HG03342 (cell line): Measurements from ENCODE around the gene SF3A2.
A peak's percentile ranks its signal among the peaks of the same experiment; 100 is the strongest.
"Not testable (repeated sequence)": the region's sequence is repeated elsewhere in the genome, so short reads cannot be mapped to it uniquely, and the experiment has no call there.

ENCODE experiments used
- ATAC-seq: cut with Tn5 transposase; IDR thresholded peaks from one replicate; pipeline ENCODE4 v1.9.1; 2021; ENCODE audit warnings: mild to moderate bottlenecking, moderate library complexity; ENCODE audit not compliant: unreplicated experiment

SF3A2 gene, protein sequence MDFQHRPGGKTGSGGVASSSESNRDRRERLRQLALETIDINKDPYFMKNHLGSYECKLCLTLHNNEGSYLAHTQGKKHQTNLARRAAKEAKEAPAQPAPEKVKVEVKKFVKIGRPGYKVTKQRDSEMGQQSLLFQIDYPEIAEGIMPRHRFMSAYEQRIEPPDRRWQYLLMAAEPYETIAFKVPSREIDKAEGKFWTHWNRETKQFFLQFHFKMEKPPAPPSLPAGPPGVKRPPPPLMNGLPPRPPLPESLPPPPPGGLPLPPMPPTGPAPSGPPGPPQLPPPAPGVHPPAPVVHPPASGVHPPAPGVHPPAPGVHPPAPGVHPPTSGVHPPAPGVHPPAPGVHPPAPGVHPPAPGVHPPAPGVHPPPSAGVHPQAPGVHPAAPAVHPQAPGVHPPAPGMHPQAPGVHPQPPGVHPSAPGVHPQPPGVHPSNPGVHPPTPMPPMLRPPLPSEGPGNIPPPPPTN

DNA sequence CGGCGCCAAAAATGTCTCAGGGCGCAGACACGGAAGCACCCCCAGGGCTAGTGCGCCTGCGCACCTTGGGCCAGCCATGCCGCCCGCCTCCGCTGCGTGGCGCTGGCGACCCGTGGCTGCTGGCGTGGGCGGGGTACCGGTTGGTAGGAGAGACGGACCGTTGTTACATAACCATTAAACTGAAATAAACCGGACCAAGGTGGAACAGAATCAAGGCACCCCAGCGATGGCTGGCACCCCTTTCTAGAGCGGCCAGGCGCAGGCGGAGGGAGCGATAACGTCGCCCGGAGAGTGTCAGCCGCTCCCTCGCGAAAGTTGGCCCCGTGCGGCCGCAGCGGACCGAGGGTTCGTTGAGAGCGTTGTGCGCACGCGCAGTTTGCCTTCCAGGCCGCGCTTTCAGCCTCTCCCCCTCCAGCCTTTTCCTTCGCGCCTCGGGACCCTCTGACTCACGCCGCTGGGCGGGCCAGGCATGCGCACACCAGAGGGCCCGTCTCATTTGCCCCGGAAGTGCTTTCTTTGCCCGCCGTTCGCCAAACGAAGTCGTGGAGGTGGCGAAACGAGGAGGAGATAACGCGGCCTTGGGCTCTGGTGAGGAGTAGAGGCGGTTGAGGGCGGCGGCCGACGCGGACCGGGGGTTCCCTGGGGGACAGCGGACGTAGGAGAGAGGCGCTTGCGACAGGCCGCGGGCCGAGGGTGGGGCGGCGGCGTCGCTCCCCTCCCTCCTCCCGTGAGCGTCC, at the start of gene SF3A2, which contains the start of gene PLEKHJ1:
Gene SF3A2, plus strand, starts transcription at position 511 of the 737 bp plus-strand sequence. CDS start 6,595 bp downstream, outside the sequence.
Gene PLEKHJ1, minus strand, starts transcription at position 16 of the 737 bp plus-strand sequence. CDS start 81 bp downstream, outside the sequence.
- ATAC-seq, result peak; percentile 65

DNA sequence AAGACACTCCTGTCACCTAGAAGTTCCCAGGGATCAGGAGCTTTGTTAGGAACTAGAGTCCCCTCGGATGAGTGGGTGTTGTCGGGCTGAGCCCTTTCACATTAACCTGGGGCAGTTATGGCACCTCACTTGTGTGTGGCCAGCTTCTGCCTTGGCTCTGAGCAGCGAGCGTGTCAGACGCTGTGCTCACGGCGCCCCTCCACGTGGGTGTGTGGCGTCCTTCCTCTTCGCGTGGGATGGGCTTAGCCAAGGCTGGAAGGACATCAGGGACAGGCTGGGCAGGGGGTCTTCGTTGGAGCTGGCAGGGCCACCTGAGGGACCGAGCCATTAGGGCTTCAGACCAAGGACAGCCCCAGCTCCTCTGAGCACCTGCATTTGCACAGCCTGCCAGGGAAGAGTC, 49.5 kb upstream of the SF3A2 start:
- no peak for ATAC-seq

DNA sequence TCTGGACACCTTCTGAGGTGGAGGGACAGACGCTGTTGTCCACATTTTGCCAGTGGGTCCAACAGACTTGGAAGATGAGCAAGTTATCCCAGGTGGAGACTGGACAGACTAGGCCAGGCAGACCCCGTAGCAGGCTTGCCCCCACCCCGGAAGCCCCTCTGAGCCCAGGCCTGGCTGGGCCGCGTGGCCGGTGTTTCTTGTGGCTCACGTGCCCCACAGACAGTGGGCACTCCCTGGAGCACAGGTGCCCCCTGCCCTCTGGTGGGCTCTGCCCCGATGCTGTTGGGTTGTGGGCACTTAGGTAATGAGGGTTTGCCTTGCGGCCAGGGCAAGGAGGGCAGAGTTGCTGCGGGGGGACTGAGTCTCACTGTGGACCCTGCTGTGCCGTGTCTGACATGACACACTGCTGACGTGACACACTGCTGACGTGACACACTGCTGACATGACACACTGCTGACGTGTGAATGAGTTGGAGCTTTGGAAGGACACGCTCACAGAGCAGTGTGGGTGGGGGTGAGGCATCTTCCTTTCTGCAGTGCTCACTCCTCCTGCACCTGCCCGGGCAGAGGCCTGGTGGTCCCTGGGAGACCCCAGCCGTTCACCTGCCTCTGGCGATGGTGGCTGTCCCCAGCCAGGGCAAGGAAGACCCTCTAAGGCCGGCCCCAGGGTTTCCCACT, 47.8 kb upstream of the SF3A2 start:
- ATAC-seq, result no peak

DNA sequence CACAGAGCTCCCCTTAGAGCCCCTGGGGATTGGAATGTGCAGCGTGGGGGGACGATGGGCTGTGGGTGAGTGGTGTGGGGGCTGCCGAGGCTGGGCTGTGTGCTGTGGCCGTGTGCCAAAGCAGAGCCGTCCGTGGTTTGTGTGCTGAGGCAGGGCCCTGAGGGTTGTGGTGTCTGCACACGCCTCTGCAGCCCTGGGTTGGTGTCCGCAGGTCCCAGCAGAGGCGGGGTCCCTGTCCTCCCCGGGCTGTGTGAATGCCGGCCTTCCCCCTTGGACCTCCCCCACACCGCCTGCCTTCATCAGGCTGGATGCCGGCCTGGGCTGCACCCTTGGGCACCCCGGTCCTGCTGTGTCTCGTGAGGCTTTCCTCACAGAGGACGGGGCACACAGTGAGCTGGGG, 46.7 kb upstream of the SF3A2 start:
- no peak for ATAC-seq

DNA sequence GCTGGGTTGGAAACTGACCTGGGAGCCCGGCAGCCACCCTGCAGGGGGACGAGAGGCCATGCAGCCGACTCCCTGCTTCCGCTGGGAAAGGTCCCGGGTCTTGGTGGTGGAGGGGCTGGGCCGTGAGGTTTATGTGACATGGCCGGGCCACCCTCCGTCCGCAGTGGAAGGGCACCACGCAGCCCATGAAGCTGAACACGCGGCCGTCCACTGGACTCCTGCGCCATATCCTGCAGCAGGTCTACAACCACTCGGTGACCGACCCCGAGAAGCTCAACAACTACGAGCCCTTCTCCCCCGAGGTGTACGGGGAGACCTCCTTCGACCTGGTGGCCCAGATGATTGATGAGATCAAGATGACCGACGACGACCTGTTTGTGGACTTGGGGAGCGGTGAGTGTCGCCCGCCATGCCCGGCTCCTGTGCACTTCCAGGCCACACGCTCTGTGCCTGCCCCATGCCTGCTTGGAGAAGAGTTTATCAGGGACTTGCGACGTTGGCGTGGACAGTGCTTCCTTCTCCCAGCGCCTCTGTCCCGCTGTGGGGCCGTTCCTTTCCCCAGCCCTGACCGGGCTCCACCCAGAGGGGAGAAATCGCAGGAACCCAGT, 45.7 kb upstream of the SF3A2 start:
- no peak for ATAC-seq

DNA sequence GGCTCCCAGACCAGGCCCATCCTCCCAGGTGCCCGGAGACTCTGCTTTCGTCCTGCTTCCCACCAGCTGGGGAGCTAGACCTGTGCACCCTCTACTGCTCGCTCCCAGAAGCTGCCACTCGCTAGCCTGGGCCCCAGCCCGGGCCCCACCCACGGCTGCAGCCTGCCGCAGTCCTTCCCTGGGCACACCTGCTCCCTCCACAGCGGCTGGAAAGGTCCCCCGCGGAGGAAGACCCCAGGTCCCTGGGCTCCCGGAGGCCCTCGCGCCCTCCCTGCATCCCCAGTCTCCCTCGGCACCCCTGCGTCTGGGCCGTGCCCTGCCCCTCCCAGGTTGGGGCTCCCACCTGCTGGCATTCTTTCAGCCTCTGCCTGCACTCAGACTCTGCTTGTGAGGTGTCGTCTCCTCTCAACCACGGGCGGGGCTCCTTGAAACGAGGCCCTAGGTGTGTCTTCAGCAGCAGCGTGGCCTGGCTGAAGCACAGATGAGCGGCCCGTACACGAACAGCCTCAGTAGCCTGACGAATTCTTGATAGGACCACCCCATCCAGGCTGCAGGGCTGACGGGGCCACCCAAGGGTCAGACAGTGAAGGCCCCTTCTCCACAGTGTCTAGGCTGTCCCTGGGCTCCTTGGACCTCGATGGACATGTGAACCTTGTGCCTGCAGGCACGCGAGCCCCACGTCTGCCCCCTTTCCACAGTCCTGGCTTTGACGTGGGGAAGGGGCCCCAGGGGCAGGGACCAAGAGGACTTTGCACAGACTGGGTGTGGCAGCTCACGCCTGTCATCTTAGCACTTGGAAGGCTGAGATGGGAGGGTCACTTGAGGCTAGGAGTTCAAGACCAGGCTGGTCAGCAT, 44.9 kb upstream of the SF3A2 start:
- ATAC-seq, result no peak

DNA sequence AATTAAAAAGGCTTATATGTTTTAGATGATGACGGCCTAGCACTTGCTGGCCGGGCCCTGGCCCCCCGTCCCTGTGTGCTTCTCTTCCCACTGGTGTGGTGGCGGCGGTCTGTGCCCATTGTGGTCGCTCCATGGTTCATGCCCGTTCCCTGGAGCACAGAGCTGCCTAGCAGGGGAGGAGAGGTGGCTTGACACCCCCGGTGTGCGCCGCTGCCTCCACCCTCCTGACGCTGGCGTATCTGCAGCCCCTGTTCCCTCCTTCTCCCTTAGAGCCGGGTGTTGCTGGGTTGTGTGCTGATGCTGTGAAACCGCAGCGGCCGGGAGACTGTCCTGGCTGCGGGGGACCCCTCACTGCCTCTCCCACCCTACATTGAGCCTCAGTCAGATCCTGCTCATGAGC, 43.8 kb upstream of the SF3A2 start:
- ATAC-seq, result no peak

DNA sequence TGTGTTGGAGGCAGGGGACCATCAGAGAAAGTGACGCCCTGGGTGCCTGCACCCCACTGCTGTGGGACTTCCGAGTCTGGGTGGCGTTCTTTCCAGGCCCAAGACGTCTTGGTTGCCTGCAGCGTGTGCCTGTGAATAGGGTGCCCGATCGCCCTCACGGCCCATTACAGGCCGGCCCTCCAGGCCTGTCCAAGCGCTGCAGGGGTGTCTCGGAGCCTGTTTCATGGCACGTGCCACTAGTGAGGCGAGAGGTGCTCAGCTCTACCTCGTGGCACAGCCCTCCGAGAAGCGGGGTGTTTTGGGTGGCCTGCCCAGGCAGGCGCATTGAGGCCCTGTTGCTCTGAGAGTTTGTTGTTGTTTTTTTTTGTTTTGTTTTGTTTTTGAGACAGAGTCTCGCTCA, 42.8 kb upstream of the SF3A2 start:
- ATAC-seq, result no peak

DNA sequence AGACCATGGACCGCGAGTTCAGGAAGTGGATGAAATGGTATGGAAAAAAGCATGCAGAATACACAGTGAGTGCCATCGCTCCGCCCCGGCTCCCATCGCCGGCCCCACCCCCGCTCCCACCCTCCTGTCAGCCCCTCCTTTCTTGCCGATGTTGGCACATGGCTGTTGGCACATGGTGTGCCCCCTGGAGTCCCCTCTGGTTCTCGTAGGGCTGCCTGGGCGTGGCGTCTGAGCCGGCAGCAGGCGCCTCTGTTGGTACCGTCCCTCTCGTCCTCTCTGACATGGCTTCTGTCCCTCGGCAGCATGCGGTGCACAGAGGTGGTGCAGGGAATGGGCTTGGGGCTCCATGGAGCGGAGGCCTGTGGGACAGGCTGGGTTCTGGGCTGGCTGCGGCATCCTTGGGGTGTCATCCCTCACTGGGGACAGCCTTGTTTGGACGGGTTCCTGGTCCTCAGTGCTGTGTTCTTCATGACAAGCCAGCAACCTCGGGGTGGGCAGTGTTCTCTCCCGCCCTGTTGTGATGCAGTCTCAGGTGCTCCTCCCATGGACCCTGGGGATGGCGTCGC, 42.0 kb upstream of the SF3A2 start:
- ATAC-seq, result no peak

DNA sequence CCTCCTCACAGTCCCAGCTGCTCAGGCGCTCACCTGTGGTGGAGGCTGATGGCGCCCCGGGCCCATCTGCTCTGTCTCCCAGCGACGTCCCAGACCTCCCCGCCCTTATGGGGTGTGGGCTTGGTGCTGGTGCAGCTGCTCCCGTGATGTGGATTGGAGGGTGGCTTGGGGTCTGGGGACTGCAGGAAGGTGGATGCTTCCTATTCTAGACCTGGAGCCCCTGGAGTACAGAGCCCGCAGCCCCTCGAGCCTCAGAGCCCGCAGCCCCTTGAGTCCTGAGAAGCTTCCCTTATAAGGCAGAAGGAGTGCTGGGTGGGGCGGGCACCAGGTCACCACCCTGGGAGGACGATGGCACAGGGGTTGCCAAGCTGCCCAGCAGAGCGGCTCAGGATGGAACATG, 41.3 kb upstream of the SF3A2 start:
- no peak for ATAC-seq

DNA sequence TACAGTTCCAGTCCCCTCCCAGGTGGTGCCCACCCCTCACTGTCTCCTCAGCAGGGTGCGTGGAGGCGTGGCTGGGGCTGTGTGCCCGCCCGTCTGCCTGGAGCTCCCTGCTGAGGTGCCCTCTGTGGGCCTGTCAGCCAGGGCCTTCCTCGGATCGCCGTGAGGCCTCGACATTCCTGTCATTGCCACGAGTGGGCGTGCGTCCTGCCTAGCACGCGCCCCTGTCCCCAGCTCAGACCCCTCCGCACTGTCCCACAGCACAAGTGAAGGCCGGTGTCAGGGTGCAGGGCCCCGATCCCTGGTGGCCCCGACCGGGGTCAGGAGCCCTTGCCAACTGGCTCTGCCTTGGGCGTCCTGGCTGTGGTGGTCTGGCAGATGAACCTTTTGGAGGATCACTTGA, 40.7 kb upstream of the SF3A2 start:
- ATAC-seq, result no peak

DNA sequence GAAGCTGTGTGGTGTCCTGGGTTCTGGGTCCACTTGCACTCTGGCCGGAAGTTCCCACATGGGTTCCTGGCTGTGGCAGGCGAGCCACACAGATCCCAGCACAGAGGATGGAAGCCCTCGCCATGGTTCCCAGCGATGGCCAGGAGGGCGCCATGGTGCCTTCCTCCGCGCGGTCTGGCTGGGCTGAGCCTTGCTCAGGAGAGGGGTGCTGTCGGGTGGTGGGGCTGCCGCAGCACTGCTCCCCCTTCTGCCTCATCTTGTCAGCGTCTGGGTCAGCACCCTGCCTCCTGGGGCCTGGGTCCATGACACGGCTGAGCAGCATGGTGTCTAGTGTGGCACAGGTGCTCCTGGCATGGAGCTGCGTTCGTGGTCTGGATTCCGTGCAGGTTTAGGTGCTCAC, 39.4 kb upstream of the SF3A2 start:
- no peak for ATAC-seq

DNA sequence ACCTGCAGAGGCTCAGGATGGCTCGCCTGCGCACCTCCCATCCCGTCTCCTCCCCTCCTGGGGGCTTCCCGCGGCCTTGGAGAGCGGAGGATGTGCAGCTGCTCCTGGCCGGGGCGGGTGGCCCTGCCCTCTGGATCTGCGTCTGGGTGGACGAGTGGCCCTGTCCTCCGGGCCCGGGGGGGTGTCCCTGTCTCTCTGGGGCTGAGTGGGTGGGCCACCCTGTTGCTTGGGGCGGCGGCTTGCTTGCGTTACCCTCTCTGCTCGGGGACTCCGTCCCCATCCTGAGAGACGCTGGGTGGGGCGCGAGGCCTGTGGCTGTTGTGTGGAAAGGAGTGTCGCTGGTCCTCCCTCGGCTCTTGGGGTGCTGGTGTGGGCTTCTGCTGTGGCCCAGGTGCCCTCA, 38.3 kb upstream of the SF3A2 start:
- no peak for ATAC-seq

DNA sequence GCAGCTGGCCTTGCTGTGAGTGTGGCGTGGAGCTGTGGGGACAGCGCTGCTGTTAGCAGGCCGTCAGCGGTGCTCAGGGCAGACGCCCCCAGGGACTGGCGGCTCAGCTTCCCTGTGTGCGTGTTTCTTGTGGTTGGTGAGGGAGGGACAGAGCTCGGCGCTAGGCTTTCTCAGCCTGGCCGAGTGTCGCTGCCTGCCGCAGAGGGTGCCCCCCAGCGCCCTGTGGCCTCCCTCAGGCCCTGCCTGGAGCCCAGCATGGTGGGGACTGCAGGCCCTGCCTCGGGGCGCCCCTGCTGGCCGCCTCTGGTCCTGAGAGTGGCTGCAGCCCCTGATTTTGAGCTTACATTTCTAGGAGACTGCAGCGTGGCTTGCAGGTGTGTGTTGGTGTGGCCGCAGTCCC, 37.4 kb upstream of the SF3A2 start:
- ATAC-seq, result no peak

DNA sequence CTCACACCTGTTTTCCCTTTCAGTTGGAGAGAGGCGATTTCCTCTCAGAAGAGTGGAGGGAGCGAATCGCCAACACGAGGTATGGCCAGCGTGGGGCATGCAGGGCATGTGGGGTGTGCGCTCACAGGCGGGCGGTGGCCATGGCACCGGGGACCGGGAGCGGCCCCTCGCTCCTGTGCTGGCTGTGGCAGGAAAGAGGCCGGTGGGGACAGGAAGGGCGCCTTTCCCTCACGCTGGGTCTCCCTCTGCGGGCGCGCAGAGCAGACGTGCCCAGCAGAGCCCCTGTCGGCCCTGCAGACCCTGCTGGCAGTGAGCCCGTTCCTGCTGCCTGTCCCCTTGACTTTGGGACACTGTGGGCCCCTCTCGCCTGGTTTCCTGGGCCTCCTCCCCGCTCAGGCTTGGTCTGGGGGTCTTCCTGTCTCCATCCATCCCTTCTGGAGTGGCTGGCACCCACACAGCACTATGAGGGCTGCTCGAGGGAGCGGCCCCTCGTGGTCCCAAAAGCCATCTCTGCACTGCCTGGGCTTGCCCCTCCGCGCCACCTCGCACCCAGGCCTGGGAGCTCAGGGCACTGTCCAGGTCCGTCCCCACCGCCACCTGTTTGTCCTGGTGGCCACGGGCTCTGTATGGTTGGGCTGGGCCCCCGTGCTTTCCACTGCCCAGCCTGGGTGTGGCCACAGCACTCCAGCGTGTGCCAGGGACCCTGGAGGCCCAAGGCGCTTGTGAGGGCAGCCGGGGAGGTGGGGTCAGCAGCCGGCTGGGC, 36.6 kb upstream of the SF3A2 start:
- no peak for ATAC-seq

DNA sequence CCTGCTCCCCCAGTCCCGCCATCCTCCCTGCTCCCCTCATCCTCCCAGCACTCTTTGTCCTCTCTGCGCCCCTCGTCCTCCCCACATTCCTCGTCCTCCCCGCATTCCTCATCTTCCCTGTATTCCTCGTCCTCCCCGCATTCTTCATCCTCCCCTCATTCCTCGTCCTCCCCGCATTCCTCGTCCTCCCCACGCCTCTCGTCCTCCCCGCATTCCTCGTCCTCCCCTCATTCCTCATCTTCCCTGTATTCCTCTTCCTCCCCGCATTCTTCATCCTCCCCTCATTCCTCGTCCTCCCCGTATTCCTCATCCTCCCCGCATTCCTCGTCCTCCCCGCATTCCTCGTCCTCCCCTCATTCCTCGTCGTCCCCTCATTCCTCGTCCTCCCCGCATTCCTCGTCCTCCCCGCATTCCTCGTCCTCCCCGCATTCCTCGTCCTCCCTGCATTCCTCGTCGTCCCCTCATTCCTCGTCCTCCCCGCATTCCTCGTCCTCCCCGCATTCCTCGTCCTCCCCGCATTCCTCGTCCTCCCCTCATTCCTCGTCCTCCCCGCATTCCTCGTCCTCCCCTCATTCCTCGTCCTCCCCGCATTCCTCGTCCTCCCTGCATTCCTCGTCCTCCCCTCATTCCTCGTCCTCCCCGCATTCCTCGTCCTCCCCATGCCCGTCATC, 35.9 kb upstream of the SF3A2 start:
- ATAC-seq, result not testable (repeated sequence)

DNA sequence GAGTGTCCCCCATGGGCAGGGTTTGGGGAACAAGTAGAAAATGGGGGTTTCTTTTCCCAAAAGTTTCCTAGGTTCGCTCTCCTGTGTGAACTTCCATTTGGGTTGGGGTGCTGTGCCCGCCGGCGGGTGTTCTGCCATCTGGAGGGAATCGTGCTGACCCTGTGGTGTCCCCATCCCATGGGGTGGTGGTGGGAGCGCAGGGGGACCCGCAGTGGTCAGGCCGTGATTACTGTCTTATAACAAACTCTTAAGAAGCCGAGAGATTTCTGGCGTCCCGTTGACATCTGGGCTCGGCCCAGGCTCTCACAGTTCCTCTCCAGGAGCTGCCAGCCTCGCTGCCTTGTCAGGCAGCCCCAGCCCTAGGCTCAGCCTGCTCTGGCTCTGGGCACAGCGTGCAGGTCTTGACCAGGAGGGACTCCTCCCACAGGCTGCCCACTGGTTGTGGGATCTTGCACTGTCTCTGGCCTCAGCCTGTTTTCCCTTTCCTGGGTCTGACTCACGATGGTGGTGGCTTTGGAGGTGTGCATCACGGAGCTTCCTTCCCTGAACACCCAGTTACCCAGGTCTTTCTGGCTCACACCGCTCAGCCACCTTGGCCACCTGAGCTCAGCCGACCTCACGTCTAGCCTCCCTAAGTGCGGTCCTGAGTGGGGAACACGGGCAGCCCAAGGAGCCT, 35.0 kb upstream of the SF3A2 start:
- no peak for ATAC-seq

DNA sequence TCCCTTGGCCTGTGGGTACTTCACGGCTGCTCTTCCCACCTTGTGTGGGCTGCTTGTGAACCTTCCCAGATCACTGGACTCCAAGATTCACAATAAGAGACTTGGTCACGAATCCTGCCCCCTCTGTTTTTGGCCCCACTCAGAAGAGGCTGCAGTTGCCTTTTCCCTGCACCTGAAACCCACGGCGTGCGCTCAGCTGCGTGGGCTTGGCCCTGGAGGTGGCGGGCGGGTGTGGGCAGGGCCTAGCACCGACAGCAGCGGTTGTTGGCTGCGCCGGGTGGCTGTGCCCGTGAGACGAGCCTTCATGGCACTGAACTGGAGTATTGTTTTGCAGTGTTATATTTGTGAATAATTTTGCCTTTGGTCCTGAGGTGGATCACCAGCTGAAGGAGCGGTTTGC, 34.3 kb upstream of the SF3A2 start:
- no peak for ATAC-seq
